GM10847 (cell line): ENCODE results near the gene POLR3K.

Source experiments
- POLR2A ChIP-seq: IDR thresholded peaks from 2 replicates; pipeline ENCODE4 v1.6.1; 2011; ENCODE audit not compliant: insufficient read length; ENCODE audit errors: extremely low read depth

The POLR3K gene

DNA sequence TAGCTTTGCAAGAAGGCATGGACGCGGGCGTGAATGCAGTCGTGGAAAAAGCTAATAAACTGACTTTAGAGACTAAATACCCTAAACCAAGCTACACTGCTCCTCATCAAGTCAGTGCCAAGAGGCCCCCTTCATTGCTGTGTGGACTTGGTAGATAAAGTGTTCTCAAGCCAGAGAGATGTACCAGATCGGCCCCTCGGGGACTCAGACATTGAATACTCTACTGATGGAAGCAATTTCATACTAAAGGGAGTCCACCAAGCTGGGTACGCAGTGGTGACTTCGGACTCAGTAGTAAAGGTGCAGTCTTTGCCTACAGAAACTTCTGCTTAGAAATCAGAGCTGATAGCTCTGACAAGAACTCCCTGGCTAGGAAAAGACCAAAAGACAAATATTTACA is 8.8 kb downstream of the POLR3K start:
- TF ChIP-seq POLR2A = no peak

DNA sequence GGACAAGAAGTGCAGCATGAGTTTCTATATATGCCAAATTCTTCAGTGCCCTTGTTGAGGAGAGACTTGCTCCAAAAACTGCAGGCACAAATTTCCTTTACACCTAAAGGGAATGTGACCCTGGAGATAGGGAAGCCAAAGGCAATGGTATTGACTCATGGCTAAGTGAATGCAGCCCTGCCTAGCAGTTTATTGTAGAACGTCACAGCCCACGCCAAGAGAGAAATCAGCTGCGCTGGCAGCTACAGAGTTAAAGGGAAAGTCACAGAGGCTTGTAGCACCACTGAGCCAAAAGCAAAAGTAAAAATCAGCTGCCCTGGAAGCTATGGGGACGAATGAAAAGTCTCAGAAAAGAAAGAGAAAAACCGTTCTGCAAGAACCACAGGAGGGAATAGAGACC is 10.1 kb downstream of the POLR3K start:
- TF ChIP-seq POLR2A = no peak

DNA sequence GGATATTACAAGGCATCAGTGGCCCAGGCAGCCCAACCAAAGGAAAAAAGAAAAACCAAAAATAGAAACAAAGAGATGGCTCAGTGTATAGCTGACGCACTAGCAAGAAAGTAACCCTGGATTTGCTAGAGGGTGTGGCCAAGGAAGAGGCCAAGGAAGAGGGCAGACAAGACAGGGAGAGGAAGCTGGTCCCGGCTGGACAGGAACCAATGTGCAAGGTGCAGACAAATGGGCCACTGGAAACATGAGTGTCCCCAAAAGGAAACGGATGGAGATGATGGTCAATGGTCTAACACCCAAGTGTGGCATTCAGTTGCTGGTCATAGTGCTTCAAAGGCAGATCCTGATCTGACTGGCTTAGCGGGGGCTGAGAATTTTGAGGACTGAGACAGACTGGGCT is 10.7 kb downstream of the POLR3K start:
- TF ChIP-seq POLR2A = no peak

DNA sequence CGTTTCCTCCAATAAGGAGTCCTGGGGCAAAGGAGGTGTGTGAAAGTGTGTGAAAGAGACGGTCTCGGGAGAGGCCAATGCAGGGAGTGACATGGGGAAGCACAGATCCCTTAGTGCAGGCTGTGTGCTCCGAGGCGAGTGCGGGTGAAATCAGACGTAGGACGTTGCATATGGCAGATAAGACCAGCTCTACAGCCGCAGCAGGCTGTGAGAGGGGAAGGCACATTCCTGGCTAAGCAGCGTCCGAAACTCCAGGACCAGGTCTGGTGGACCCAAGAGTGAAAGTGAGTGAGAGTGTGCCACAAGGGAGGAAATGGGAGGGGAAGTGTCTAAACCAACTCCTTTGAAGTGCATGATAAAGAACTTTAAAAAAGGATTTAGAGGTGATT is 11.3 kb downstream of the POLR3K start:
- no peak for TF ChIP-seq POLR2A

DNA sequence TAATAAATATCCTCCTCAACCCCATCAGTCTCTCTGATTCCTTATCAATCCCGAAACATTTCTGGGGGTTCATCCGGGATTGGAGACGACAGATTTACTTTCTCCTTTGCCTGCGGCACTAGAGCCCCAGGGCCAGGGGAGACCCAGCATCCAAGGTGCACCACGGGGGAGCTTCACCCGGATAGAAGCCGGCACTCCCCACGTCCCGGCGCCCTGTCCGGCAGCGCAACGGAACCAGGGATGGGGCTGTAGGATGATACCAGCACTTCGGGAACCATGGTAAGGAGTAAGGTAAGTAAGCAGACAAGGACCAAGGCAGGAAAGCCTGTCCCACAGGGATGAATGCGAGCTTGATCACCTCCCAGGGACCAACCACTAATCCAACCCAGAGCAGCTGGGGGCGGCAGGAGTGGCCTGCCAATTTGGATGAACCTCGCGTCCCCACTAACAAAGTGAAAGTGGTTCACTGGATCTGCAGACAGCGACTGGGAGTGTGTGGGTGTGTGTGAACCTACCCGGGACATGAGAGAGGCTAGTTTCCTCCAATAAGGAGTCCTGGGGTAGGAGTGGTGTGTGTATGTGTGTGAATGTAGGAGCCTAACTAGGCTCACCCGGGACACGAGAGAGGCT is 11.9 kb downstream of the POLR3K start:
- TF ChIP-seq POLR2A = no peak

DNA sequence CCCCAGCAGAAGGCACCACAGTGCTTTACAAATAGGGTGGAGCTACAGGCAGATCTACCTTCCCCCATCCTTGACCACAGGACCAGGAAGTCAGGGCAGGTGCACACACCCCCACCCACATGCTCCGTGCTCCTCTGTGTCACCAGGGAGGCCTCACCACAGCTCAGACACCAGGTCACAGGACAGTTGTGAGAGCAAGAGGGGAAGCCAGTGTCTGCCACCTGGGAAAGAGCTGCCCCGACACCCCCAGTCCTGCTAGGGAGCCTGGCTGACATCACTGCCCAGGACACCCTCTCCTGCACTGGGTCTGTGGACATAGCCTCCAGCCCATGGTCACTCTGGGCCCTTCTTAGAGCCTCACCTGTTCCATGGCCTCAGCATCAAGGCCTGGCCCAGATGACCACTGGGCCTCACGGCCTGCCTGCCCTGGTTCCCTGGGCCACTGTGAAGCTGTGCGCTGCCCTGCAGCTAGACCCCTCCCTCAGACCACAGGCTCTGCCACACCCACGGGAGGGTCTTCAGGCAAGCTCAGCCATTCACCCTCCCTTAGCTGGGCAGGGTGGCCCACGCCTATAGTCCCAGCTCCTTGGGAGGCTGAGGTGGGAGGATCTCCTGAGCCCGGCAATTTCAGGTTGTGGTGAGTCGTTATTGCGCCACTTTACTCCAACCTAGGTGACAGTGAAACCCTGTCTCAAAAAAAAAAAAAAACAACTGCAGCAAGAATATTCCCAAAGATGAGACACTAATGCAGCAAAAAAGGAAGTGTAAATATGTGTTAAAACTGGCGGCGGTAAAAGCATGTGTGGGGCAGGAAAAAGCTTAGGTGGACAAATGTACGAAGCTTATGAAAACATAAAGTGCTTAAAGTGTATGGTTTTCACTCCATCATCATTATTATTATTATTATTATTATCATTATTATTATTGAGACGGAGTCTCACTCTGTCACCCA is 14.2 kb downstream of the POLR3K start:
- TF ChIP-seq POLR2A = no peak

DNA sequence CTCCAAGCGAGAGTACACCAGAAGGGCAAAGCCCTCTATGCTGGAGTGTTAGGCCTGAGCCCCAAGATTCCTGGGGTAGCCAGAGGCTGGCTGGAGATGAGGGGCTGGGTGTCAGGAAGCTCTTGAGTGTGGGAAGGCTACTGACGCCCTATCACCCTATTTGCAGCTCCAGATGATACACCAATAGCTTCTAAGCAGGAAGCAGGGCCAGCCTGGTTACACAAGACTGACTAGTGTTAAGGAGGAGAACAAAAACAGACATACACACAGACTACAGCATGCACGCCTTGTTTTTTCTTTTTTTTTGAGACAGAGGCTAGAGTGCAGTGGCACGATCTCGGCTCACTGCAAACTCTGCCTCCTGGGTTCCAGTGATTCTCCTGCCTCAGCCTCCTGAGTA is 15.9 kb downstream of the POLR3K start:
- TF ChIP-seq POLR2A = no peak

DNA sequence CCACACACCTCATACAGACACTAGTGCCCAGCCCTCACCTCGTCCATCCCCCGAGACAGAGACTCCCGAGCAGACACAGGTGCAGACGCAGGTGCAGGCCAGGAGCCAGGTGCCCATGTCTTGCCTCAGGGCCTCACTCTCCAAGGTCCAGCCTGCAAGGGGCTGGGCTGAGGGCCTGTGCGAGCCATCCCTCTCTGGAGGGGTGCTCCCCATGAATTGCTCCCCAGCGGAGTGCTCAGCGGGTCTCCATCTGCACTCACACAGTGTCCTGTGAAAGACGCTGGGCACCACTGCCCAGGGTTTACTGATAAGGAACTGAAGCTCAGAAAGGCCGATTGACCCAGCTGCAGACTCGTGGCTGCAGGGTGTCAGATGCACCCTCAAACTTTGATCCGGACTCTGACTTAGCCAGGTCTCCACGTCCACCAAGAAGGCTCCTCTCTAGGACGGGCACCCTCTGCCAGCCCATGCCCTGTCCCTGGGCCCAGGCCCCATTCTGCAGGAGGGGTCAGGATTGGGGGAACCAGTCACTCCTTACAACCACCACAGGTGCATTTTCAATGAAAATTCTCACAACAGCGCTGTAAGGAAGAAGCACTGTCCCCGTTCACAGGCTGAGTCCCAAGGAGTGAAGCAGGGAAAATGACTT is 16.9 kb downstream of the POLR3K start:
- TF ChIP-seq POLR2A = no peak

DNA sequence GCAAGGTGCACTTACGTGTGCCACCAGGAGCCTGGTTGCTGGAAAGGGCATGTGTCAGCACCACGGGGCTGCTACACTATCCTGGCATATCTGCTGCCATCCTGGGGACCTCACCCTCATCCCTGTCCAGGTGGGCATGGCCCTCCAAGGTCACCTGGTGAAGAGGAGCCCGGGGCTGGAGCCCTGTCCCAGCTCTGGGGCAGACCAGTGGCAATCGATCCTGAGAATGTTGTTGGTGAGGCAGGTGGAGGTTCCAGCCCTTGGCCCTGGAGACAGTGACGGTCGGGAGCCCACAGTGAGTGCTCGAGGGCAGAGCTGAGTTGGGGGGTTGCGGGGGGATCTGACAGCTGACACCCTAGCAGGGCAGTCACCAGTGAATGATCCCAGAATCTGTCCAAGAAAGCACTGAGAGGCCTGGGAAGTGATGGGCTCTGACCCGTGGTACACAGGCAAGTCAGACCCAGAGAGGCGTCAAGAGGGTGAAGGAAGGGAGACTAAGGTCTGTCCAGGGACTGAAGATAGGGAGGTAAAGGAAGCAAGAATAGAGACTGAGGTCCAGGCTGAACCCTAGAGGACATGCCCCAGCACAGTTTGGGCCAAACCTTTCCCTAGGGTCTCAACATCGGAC is 17.6 kb downstream of the POLR3K start:
- no peak for TF ChIP-seq POLR2A

DNA sequence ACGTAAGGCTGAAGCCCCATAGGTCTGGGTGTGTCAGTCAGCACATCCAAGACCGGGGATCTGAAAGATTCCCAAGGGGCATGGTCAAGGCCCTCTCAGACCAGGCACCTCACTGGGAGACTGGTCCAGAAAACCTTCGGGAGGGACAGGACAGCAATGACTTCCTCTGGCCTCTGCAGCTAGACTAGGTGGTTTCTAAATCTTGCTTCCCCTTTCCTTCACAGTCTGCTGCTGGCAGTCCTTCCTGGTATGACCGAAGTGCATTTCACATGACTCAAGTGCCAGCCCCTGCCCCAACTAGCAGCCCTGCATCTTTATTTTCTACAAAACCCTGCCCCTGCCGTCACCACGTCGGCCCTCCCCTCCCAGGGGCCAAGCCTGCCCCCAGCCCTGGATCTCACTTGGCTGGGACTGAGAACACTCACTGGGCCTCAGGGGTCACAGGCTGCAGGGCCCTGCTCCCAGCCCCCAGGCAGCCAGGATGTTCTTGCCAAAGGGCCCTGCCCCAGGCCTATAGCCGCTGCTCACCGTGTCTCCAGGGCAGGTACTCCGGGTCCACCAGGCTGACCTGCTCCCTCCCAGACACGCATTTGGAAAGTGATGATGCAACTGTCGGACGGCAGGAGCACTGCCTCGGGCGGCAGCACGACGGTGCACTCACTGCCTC is 18.3 kb downstream of the POLR3K start:
- no peak for TF ChIP-seq POLR2A

DNA sequence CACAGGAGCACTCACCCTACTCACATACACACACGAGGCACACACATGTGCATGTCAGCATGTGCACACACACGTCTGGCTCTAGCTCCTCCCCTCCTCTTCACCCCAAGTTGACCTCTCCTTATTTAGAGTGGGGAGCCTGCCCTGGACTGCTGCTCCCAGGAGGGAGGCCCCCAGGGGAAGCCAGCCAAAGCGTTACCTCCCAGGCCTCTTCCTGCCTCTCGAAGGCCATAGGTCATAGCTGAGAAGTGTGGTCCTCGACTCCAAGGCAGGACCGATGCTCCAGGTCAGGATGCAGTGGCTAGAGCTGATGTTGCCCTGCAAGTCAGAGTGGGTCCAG is 18.8 kb downstream of the POLR3K start:
- no peak for TF ChIP-seq POLR2A

DNA sequence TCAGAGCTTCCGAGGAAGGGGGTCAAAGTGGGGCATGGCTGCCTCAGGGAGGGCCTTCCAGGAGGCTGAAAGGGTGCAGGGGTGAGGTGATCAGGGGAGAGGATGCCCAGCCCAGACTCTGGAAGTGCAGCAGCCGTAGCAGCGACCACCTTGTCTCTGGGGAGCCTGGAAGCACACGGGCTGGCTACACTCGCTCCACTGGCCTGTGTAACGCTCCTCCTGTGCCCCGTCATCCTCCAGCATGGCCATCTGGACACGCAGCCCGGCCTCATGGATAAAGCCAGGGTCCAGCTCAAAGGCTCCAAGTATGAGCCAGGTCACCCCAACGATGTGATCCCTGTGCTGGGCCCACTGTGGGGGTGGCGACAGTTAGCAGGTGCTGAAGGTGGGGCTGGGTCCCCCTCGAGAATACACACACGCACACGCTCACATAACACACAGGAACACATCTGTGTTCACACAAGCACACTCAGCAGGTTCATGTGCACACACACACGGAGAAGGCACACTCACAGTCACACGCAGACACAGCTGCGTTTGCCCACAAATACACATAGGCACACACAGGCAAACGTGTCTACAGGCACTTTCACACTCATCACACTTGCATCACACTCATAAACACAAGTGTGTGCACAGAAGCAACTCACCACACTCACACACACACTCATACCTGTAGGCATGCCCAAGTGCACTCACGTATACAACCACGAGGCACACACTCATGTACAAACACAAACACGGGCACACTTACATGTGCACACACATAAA is 19.3 kb downstream of the POLR3K start:
- TF ChIP-seq POLR2A = no peak

DNA sequence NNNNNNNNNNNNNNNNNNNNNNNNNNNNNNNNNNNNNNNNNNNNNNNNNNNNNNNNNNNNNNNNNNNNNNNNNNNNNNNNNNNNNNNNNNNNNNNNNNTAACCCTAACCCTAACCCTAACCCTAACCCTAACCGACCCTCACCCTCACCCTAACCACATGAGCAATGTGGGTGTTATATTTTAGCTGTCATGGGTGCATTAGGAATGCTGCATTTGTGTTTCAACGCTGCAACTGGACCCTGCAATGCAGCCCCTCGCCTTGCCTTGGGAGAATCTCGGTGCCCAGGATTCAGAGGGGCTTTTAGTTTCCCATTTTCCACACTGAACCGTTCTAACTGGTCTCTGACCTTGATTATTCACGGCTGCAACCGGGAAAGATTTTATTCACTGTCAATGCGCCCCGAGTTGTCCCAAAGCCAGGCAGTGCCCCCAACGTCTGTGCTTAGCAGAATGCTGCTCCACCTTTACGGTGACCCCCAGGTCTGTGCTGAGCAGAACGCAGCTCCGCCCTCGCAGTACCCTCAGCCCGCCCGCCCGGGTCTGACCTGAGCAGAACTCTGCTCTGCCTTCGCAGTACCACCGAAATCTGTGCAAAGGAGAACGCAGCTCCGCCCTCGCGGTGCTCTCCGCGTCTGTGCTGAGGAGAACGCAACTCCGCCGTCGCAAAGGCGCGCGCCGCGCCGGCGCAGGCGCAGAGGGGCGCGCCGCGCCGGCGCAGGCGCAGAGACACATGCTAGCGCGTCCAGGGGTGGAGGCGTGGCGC is 43.3 kb downstream of the POLR3K start:
- TF ChIP-seq POLR2A = no peak
